ENCODE measurements around the gene RFLNA. TPM values are rescaled to one million over a fixed set of nuclear protein-coding genes. Genes with fewer than 3 reads are reported as not detected.
A peak's percentile ranks its signal among the peaks of the same experiment; 100 is the strongest.

RFLNA gene
- total RNA-seq, 2 donors from 2014 or later, result 0.26 TPM; not detected in 1

DNA sequence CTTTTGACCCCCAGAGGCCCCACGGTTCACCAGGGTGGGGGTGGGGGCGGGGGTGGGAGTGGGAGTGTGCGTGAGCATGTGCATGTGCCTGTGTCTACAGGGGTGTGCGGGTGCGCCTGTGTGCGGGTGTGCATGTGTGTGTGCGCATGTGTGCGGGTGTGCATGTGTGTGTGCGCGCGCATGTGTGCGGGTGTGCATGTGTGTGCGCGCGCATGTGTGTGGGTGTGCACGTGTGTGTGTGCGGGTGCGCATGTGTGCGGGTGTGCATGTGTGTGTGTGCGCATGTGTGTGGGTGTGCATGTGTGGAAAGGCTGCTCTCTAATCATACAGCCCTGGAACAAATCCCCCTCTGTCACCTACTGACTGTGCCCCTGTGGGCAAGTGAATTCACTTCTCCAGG, 38.8 kb downstream of the RFLNA start:
- H3K4me1 ChIP-seq, result no peaks in the 10 kb centered on the region
- intact Hi-C loops (cut with DNase I), result no loop called here
- no peak overlapping the region for H3K4me3 ChIP-seq
- TF ChIP-seq, protein P1, sequence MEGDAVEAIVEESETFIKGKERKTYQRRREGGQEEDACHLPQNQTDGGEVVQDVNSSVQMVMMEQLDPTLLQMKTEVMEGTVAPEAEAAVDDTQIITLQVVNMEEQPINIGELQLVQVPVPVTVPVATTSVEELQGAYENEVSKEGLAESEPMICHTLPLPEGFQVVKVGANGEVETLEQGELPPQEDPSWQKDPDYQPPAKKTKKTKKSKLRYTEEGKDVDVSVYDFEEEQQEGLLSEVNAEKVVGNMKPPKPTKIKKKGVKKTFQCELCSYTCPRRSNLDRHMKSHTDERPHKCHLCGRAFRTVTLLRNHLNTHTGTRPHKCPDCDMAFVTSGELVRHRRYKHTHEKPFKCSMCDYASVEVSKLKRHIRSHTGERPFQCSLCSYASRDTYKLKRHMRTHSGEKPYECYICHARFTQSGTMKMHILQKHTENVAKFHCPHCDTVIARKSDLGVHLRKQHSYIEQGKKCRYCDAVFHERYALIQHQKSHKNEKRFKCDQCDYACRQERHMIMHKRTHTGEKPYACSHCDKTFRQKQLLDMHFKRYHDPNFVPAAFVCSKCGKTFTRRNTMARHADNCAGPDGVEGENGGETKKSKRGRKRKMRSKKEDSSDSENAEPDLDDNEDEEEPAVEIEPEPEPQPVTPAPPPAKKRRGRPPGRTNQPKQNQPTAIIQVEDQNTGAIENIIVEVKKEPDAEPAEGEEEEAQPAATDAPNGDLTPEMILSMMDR (IDR thresholded peaks at IDR 0.05), result no peak
- TF ChIP-seq POLR2A (IDR thresholded peaks at IDR 0.05), result no peak
- no peak overlapping the region for H3K27ac ChIP-seq
- WGBS, 2 donors, result 81% methylated on average over 9 to 18 of the region's 20 CpGs
- H3K36me3 ChIP-seq (replicated peaks in 1 of 2; ENCODE audit: insufficient read depth in 1 of 2, low read depth in 2 of 2), result peaks cover 16 to 50% of the 10 kb centered on the region in 2 donors
- no peaks in the 10 kb centered on the region for H3K9me3 ChIP-seq
- DNase-seq (no peak), ATAC-seq (no peak)
- no peaks in the 10 kb centered on the region for H3K27me3 ChIP-seq

DNA sequence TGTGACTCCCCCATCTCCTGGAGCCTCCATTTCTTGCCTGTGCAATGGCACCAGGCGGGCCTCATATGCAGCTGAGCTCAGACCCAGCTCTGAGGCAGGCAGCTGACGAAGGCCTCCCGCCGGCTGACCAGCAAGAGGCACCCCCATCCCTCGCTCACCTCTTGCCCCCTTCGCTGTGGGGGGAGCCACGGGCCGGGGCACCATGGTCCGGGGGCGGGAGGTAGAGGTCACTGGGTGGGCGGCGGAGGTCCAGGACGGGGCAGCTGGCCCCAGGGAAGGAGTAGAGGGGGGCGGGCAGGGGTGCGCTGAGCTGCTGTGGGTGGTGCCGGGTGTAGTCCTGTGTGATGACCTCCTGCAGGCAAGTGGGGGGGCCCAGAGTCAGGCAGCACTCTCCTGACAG, 39.4 kb downstream of the RFLNA start:
- 96 to 98% methylated on average over 12 to 15 of the region's 16 CpGs for WGBS, 2 donors
- no peak overlapping the region for H3K4me3 ChIP-seq
- peaks cover 16 to 49% of the 10 kb centered on the region in 2 donors for H3K36me3 ChIP-seq (replicated peaks in 1 of 2; ENCODE audit: insufficient read depth in 1 of 2, low read depth in 2 of 2)
- TF ChIP-seq, protein P1 (IDR thresholded peaks at IDR 0.05), result no peak
- no peak for TF ChIP-seq POLR2A (IDR thresholded peaks at IDR 0.05)
- ATAC-seq (no peak), DNase-seq (no peak)
- intact Hi-C loops (cut with DNase I), result no loop called here
- H3K9me3 ChIP-seq, result no peaks in the 10 kb centered on the region
- H3K27ac ChIP-seq, result no peak overlapping the region
- no peaks in the 10 kb centered on the region for H3K4me1 ChIP-seq
- H3K27me3 ChIP-seq, result no peaks in the 10 kb centered on the region

DNA sequence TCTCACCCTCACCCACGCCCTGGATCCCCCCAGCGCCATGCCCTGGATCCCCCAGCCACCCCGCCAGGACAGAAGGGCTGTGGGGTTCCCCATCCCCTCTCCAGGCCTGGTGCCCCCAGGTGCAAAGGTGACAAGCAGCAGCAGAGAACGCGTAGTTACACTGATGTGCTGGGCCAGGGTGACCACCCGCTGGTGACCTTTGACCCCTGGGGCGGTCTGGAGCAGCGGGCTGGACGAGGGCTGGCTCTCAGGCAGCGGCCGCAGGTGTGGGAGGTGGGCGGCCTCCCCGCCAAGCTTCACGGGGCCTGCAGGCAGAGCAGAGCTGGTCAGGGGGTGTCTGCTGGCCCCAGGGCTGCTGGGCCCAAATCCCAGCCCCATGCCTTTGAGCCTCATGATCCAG, 40.1 kb downstream of the RFLNA start:
- no peaks in the 10 kb centered on the region for H3K27me3 ChIP-seq
- H3K4me3 ChIP-seq, result no peak overlapping the region
- no peak for DNase-seq
- no peaks in the 10 kb centered on the region for H3K4me1 ChIP-seq
- no peak for TF ChIP-seq POLR2A (IDR thresholded peaks at IDR 0.05)
- TF ChIP-seq, protein P1 (IDR thresholded peaks at IDR 0.05), result no peak
- no peak for ATAC-seq
- no peaks in the 10 kb centered on the region for H3K9me3 ChIP-seq
- peaks cover 18 to 48% of the 10 kb centered on the region in 2 donors for H3K36me3 ChIP-seq (replicated peaks in 1 of 2; ENCODE audit: insufficient read depth in 1 of 2, low read depth in 2 of 2)
- H3K27ac ChIP-seq, result no peak overlapping the region
- intact Hi-C loops (cut with DNase I), result no loop called here
- WGBS, 2 donors, result 88 to 100% methylated on average over 4 to 14 of the region's 14 CpGs

DNA sequence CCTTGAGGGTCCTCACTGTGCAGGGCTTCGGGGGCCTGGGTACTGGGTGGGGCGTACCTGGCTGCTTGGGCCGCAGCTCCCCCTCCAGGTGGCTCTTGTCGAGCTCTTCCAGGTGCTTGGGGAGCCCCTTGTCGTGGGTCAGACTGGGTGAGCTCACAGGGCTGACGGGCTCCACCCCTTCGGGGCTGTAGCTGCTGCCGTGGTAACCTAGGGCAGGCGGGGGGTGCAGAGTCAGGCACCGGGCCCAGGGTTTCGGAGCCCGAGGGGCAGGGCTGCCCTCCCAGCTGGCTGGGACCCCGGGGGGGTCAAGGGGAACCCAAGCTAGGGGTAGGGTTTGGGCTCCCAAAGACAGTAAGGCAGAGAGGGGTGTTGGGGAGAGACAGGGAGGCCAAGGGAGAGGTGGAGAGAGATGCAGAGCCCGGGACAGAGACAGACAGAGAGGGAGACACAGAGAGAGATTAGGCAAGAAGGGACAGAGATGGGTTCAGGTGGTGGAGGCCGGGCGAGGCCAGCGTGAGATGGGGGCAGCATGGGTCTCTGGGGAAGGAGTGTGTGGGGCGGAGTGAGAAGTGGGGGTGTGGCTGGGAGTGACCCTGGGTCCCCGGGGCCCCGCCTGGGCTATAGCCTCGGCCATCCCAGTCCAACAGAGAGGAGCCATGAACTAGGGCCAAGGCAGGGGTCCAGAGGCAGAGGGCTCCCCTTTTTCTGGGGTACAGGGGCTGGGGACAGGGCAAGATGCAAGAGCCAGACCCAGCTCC, 40.7 kb downstream of the RFLNA start:
- H3K9me3 ChIP-seq, result no peaks in the 10 kb centered on the region
- no peaks in the 10 kb centered on the region for H3K4me1 ChIP-seq
- H3K36me3 ChIP-seq (replicated peaks in 1 of 2; ENCODE audit: insufficient read depth in 1 of 2, low read depth in 2 of 2), result peaks cover 24 to 52% of the 10 kb centered on the region in 2 donors
- WGBS, 2 donors, result 90 to 92% methylated on average over 17 of the region's 21 CpGs
- ATAC-seq (no peak), DNase-seq (no peak)
- intact Hi-C loops (cut with DNase I), result no loop called here
- no peaks in the 10 kb centered on the region for H3K27me3 ChIP-seq
- H3K27ac ChIP-seq, result peak overlapping the region in 1 of 4 donors; percentile 16
- TF ChIP-seq, protein P1 (IDR thresholded peaks at IDR 0.05), result no peak
- no peak for TF ChIP-seq POLR2A (IDR thresholded peaks at IDR 0.05)
- no peak overlapping the region for H3K4me3 ChIP-seq

DNA sequence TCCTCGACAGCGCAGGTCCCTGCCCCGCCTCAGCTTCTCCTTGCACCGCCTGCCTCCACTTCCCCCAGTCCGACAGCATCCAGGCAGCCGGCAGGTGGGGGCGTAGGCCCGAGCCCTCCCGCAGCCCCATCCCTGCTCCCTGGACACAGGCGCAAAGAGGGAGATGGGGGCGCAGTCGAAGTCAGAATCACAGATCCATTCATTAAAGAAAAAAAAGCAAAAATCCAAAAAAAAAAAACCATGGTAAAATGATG, 41.2 kb downstream of the RFLNA start:
- no peak overlapping the region for H3K27ac ChIP-seq
- no peaks in the 10 kb centered on the region for H3K27me3 ChIP-seq
- TF ChIP-seq, protein P1 (IDR thresholded peaks at IDR 0.05), result no peak
- TF ChIP-seq POLR2A (IDR thresholded peaks at IDR 0.05), result no peak
- H3K9me3 ChIP-seq, result no peaks in the 10 kb centered on the region
- H3K36me3 ChIP-seq (replicated peaks in 1 of 2; ENCODE audit: insufficient read depth in 1 of 2, low read depth in 2 of 2), result peaks cover 25 to 55% of the 10 kb centered on the region in 2 donors
- no peak overlapping the region for H3K4me3 ChIP-seq
- ATAC-seq, result no peak
- WGBS, 2 donors, result 95 to 100% methylated on average over 4 to 12 of the region's 12 CpGs
- no peak for DNase-seq
- intact Hi-C loops (cut with DNase I), result no loop called here
- no peaks in the 10 kb centered on the region for H3K4me1 ChIP-seq

All from body of pancreas (tissue), 4 donors.